MM.1S (cell line): ENCODE results near the gene KCNIP1.

Source experiments
- DNase-seq: peaks from one replicate; pipeline ENCODE4 v3.0.0-alpha.2; 2015
- H2AFZ ChIP-seq: fragments of 300-600 bp; sonication (generic); 2 replicates; pipeline ENCODE4 v1.6.0; 2016; ENCODE audit warnings: antibody characterized with exemption, low read length
- H3F3A ChIP-seq: fragments of 300-600 bp; sonication (generic); 2 replicates; pipeline ENCODE4 v1.6.1; 2016; ENCODE audit warnings: mild to moderate bottlenecking, antibody characterized with exemption, low read length, moderate library complexity, mixed read lengths; ENCODE audit not compliant: insufficient read depth
- H3K27ac ChIP-seq: fragments of 300-600 bp; sonication (generic); 2 replicates; pipeline ENCODE4 v1.5.1; 2016; ENCODE audit warnings: mild to moderate bottlenecking, low read length
- H3K27me3 ChIP-seq: fragments of 300-600 bp; sonication (generic); replicated peaks from 2 replicates; pipeline ENCODE4 v1.6.0; 2016; ENCODE audit warnings: low read length; ENCODE audit not compliant: insufficient read depth
- H3K36me3 ChIP-seq: fragments of 300-600 bp; sonication (generic); replicated peaks from 2 replicates; pipeline ENCODE4 v1.6.1; 2016; ENCODE audit warnings: mild to moderate bottlenecking, low read length, mixed read lengths; ENCODE audit not compliant: insufficient read depth
- H3K4me1 ChIP-seq: fragments of 300-600 bp; sonication (generic); 2 replicates; pipeline ENCODE4 v1.6.1; 2016; ENCODE audit warnings: low read length, mixed read lengths
- H3K4me2 ChIP-seq: fragments of 300-600 bp; sonication (generic); 2 replicates; pipeline ENCODE4 v1.6.0; 2016; ENCODE audit warnings: low read depth, low read length
- H3K4me3 ChIP-seq: fragments of 300-600 bp; sonication (generic); 2 replicates; pipeline ENCODE4 v1.5.1; 2016; ENCODE audit warnings: low read length, mixed read lengths
- H3K79me2 ChIP-seq: fragments of 300-600 bp; sonication (generic); 2 replicates; pipeline ENCODE4 v1.6.1; 2016; ENCODE audit warnings: mixed run types, low read length, mixed read lengths
- H3K9ac ChIP-seq: fragments of 300-600 bp; sonication (generic); 2 replicates; pipeline ENCODE4 v1.6.1; 2016; ENCODE audit warnings: low read length, mixed read lengths
- H3K9me2 ChIP-seq: fragments of 300-600 bp; sonication (generic); replicated peaks from 2 replicates; pipeline ENCODE4 v1.6.1; 2016; ENCODE audit warnings: mild to moderate bottlenecking, low read length, mixed read lengths; ENCODE audit not compliant: insufficient read depth
- H3K9me3 ChIP-seq: fragments of 300-600 bp; sonication (generic); replicated peaks from 2 replicates; pipeline ENCODE4 v1.6.1; 2016; ENCODE audit warnings: mild to moderate bottlenecking, low read length, mixed read lengths; ENCODE audit not compliant: insufficient read depth
- H4K20me1 ChIP-seq: fragments of 300-600 bp; sonication (generic); 2 replicates; pipeline ENCODE4 v1.6.1; 2016; ENCODE audit warnings: mild to moderate bottlenecking, low read length, moderate library complexity, mixed read lengths; ENCODE audit not compliant: insufficient read depth
- EZH2 ChIP-seq: fragments of 300-600 bp; sonication (generic); optimal IDR thresholded peaks from 2 replicates; pipeline ENCODE3; 2017; ENCODE audit warnings: low read depth, mild to moderate bottlenecking, antibody characterized with exemption, low read length, mixed read lengths
- EZH2phosphoT487 ChIP-seq: fragments of 300-600 bp; sonication (generic); IDR thresholded peaks from 2 replicates; pipeline ENCODE4 v1.6.1; 2018; ENCODE audit warnings: antibody characterized with exemption, low read length
- TF ChIP-seq, protein P1 (sequence below): fragments of 300-600 bp; sonication (generic); IDR thresholded peaks from 2 replicates; pipeline ENCODE4 v1.5.1; 2016; ENCODE audit warnings: antibody characterized with exemption, low read length, mixed read lengths

The KCNIP1 gene

DNA sequence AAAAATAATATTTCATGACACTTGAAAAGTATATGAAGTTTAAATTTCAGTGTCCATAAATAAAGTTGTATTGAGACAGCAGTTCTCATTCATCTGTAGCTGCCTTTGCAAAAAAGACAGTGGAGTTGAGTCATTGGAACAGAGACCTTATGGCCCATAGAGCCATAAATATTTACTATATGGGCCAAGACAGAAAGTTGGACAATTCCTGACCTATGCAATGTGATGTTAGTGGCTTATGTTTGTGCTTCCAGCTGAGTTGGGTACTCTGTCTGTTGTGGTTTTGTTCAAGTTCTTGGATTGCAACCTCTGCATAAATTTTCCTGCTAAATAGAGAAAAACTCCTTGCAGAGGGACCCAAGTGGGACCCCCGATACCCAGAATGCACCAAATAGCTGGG is 69.8 kb downstream of the KCNIP1 start:
- DNase-seq, result no peak
- Histone ChIP-seq H3K79me2 (no peaks in the 10 kb centered on the region), H3K4me3 (no peak overlapping the region), H3K27ac (no peak overlapping the region), H3K9me2 (no peaks in the 10 kb centered on the region), H3K4me2 (no peak overlapping the region), H3K4me1 (peaks cover 13% of the 10 kb centered on the region), H3K27me3 (peaks cover 10% of the 10 kb centered on the region), H3F3A (0 out of 2 replicates have a peak, but pooled peaks cover 3% of the 10 kb centered on the region), H4K20me1 (no peaks in the 10 kb centered on the region), H3K36me3 (no peaks in the 10 kb centered on the region), H3K9ac (no peak overlapping the region), H2AFZ (no peak overlapping the region), H3K9me3 (no peaks in the 10 kb centered on the region)
- TF ChIP-seq, protein P1, sequence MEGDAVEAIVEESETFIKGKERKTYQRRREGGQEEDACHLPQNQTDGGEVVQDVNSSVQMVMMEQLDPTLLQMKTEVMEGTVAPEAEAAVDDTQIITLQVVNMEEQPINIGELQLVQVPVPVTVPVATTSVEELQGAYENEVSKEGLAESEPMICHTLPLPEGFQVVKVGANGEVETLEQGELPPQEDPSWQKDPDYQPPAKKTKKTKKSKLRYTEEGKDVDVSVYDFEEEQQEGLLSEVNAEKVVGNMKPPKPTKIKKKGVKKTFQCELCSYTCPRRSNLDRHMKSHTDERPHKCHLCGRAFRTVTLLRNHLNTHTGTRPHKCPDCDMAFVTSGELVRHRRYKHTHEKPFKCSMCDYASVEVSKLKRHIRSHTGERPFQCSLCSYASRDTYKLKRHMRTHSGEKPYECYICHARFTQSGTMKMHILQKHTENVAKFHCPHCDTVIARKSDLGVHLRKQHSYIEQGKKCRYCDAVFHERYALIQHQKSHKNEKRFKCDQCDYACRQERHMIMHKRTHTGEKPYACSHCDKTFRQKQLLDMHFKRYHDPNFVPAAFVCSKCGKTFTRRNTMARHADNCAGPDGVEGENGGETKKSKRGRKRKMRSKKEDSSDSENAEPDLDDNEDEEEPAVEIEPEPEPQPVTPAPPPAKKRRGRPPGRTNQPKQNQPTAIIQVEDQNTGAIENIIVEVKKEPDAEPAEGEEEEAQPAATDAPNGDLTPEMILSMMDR, result no peak
- no peak for TF ChIP-seq EZH2phosphoT487
- no peak for TF ChIP-seq EZH2

DNA sequence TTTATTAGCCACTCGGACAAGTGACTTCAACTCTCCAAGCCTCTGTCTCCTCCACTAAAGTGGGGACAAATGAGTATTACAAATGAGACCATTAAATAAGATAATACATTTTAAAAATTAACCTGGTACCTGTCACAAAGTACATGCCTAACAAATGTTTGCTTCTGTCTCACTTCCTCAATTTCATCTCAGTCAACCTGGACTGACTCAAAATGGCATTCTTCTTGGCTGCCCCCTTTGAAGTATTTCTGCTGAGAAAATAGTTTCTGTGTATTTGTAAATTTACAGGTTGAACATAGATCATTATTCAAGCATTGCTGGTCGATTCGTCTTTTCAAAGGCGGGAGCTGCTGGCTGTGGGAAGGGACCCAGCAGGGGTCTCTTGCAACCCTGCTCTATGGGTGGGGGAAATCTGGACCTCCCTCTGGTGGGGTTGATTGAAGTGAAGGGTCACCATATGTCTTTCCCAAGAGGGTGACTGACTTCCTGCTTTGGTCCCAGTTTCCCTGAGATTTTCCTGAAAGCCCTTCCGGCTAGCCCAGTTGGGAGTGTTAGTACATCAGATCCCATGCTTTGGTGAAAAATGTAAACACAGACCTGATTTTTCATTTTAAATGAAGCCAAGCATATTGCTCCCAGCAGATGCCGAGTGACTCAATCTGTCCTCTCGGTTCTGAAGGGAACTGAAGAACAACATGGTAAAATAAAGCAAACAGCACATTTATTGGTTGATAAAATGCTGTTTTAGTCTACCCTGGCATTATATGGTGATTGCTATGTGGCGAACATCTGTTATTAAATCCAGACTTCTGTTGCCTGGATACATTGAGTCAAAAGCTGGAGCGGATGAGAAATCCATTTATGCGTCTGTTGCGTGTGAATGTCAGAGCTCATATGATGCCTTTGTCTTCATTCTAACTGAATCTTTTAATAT is 73.0 kb downstream of the KCNIP1 start:
- Histone ChIP-seq H3K9ac (no peak overlapping the region), H2AFZ (no peak overlapping the region), H3K9me2 (no peaks in the 10 kb centered on the region), H3K4me1 (peaks cover 13% of the 10 kb centered on the region), H3K4me3 (no peak overlapping the region), H3F3A (0 out of 2 replicates have a peak, but pooled peaks cover 3% of the 10 kb centered on the region), H3K27ac (no peak overlapping the region), H3K9me3 (no peaks in the 10 kb centered on the region), H4K20me1 (no peaks in the 10 kb centered on the region), H3K36me3 (no peaks in the 10 kb centered on the region), H3K27me3 (no peaks in the 10 kb centered on the region), H3K4me2 (no peak overlapping the region), H3K79me2 (no peaks in the 10 kb centered on the region)
- TF ChIP-seq EZH2, result no peak
- no peak for TF ChIP-seq EZH2phosphoT487
- TF ChIP-seq, protein P1, result no peak
- DNase-seq, result no peak

DNA sequence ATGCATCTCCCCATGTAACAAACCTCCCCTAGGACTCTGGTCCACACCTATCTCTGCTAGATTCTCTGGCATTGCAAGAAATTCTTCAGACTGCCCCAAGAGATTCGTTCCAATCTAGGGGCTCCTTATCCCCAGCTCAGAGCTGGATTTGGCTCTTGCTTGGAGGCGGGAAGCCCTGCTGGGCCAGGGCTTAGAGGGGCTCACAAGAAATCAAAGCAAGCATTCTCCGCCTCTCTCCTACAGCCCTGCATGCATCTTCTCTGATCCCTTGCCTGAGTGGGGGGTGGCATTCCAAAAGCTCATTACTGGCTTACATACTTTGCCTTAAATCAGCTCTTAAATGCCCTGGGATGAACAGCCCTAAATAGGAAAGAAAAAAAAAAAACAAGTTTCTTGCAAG is 75.8 kb downstream of the KCNIP1 start:
- H3K9me2 ChIP-seq, result no peaks in the 10 kb centered on the region
- no peak overlapping the region for H2AFZ ChIP-seq
- no peaks in the 10 kb centered on the region for H3K36me3 ChIP-seq
- no peaks in the 10 kb centered on the region for H3K9me3 ChIP-seq
- no peak for DNase-seq
- H3F3A ChIP-seq, result no peaks in the 10 kb centered on the region
- no peaks in the 10 kb centered on the region for H4K20me1 ChIP-seq
- H3K4me1 ChIP-seq, result no peaks in the 10 kb centered on the region
- H3K4me3 ChIP-seq, result no peak overlapping the region
- no peaks in the 10 kb centered on the region for H3K27me3 ChIP-seq
- no peak overlapping the region for H3K27ac ChIP-seq
- H3K9ac ChIP-seq, result no peak overlapping the region
- no peak for TF ChIP-seq EZH2phosphoT487
- H3K79me2 ChIP-seq, result no peaks in the 10 kb centered on the region
- no peak overlapping the region for H3K4me2 ChIP-seq

DNA sequence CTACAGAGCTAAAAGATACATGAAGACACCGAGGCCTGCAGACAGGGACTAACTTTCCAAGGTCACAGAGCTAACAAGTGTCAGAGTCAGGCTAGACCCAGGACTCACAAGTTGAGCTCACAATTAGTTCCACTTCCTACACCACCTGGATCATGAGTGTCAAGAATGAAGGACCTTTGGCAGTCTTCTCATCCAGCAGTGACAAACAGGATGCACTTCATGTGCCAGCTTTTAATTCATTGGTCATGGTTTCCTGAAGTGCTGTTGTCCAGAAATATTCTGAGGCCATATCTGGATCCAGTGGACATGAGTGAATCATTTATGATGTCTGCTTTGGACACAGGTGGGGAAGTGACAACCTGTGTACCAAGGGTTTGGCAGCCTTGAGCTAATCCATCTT is 77.4 kb downstream of the KCNIP1 start:
- no peak overlapping the region for H3K9ac ChIP-seq
- H3K79me2 ChIP-seq, result no peaks in the 10 kb centered on the region
- H3K9me2 ChIP-seq, result no peaks in the 10 kb centered on the region
- no peaks in the 10 kb centered on the region for H3F3A ChIP-seq
- H2AFZ ChIP-seq, result no peak overlapping the region
- H3K4me1 ChIP-seq, result no peaks in the 10 kb centered on the region
- H3K27me3 ChIP-seq, result no peaks in the 10 kb centered on the region
- TF ChIP-seq EZH2 (no peak), EZH2phosphoT487 (no peak)
- TF ChIP-seq, protein P1, result no peak
- no peak for DNase-seq
- no peaks in the 10 kb centered on the region for H4K20me1 ChIP-seq
- no peak overlapping the region for H3K27ac ChIP-seq
- no peak overlapping the region for H3K4me2 ChIP-seq
- H3K9me3 ChIP-seq, result no peaks in the 10 kb centered on the region
- no peaks in the 10 kb centered on the region for H3K36me3 ChIP-seq
- H3K4me3 ChIP-seq, result no peak overlapping the region
